KMS-11 (cell line): Measurements from ENCODE around the gene FAM162B.

Experiments
- H2AFZ ChIP-seq: fragments of 200-600 bp; sonication (generic); 2 replicates; pipeline ENCODE4 v1.6.1; 2016; ENCODE audit warnings: antibody characterized with exemption, mixed run types, low read depth
- H3K27ac ChIP-seq: fragments of 200-600 bp; sonication (generic); 2 replicates; pipeline ENCODE4 v1.6.1; 2016; ENCODE audit warnings: mild to moderate bottlenecking, mixed run types
- H3K27me3 ChIP-seq: fragments of 200-600 bp; sonication (generic); 2 replicates; pipeline ENCODE4 v1.6.1; 2017; ENCODE audit warnings: mild to moderate bottlenecking, low read depth, mixed run types, moderate library complexity; ENCODE audit not compliant: insufficient read depth
- H3K36me3 ChIP-seq: fragments of 200-600 bp; sonication (generic); 2 replicates; pipeline ENCODE4 v1.6.1; 2017; ENCODE audit warnings: mild to moderate bottlenecking, mixed run types; ENCODE audit not compliant: insufficient read depth
- H3K4me1 ChIP-seq: fragments of 200-600 bp; sonication (generic); 2 replicates; pipeline ENCODE4 v1.6.1; 2016; ENCODE audit warnings: mild to moderate bottlenecking, low read depth, mixed run types; ENCODE audit not compliant: poor library complexity, severe bottlenecking
- H3K4me2 ChIP-seq: fragments of 200-600 bp; sonication (generic); 2 replicates; pipeline ENCODE4 v1.7.0; 2016; ENCODE audit warnings: mild to moderate bottlenecking, mixed run types
- H3K4me3 ChIP-seq: fragments of 200-600 bp; sonication (generic); IDR thresholded peaks from 2 replicates; pipeline ENCODE4 v1.6.1; 2017; ENCODE audit warnings: low read depth, low read length, mixed read lengths; ENCODE audit not compliant: insufficient read depth
- H3K79me2 ChIP-seq: fragments of 200-600 bp; sonication (generic); 2 replicates; pipeline ENCODE4 v1.6.1; 2016; ENCODE audit warnings: low read depth, mixed run types; ENCODE audit not compliant: insufficient read depth
- H3K9ac ChIP-seq: fragments of 200-600 bp; sonication (generic); 2 replicates; pipeline ENCODE4 v1.6.1; 2016; ENCODE audit warnings: mild to moderate bottlenecking, mixed run types
- H4K20me1 ChIP-seq: fragments of 200-600 bp; sonication (generic); 2 replicates; pipeline ENCODE4 v1.6.1; 2016; ENCODE audit warnings: mild to moderate bottlenecking, mixed run types; ENCODE audit not compliant: insufficient read depth
- TF ChIP-seq, protein P1 (sequence below): fragments of 200-600 bp; sonication (generic); conservative IDR thresholded peaks from 2 replicates; pipeline ENCODE4 v1.6.1; 2017; ENCODE audit warnings: low read depth, mild to moderate bottlenecking, antibody characterized with exemption, low read length, moderate library complexity, mixed read lengths

FAM162B gene

DNA sequence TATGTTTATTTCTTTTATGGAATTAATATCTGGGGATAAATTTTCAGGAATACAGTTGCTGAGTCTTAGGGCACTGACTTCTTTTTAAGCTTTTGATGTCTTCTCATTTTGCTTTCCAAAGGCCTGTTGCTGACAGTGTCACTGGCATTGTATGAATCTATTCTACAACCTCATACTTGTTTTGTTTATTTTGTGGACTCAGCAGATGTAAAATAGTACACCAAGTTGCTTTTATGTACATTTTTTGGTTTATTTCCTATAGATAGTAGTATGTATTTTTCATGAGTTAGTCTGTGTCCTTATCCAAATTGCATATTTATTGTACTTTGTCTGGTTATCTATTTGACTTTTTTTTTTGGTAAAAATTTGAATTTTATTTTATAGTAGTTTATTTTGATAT, 35.0 kb downstream of the FAM162B start:
- H3K36me3 ChIP-seq: no peaks in the 10 kb centered on the region
- no peaks in the 10 kb centered on the region for H3K27me3 ChIP-seq
- H3K27ac ChIP-seq: no peak overlapping the region
- no peaks in the 10 kb centered on the region for H3K79me2 ChIP-seq
- H3K9ac ChIP-seq: no peak overlapping the region
- no peak overlapping the region for H3K4me2 ChIP-seq
- no peak overlapping the region for H3K4me3 ChIP-seq
- no peaks in the 10 kb centered on the region for H4K20me1 ChIP-seq
- no peak overlapping the region for H2AFZ ChIP-seq
- TF ChIP-seq, protein P1, sequence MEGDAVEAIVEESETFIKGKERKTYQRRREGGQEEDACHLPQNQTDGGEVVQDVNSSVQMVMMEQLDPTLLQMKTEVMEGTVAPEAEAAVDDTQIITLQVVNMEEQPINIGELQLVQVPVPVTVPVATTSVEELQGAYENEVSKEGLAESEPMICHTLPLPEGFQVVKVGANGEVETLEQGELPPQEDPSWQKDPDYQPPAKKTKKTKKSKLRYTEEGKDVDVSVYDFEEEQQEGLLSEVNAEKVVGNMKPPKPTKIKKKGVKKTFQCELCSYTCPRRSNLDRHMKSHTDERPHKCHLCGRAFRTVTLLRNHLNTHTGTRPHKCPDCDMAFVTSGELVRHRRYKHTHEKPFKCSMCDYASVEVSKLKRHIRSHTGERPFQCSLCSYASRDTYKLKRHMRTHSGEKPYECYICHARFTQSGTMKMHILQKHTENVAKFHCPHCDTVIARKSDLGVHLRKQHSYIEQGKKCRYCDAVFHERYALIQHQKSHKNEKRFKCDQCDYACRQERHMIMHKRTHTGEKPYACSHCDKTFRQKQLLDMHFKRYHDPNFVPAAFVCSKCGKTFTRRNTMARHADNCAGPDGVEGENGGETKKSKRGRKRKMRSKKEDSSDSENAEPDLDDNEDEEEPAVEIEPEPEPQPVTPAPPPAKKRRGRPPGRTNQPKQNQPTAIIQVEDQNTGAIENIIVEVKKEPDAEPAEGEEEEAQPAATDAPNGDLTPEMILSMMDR: no peak
- H3K4me1 ChIP-seq: no peaks in the 10 kb centered on the region

DNA sequence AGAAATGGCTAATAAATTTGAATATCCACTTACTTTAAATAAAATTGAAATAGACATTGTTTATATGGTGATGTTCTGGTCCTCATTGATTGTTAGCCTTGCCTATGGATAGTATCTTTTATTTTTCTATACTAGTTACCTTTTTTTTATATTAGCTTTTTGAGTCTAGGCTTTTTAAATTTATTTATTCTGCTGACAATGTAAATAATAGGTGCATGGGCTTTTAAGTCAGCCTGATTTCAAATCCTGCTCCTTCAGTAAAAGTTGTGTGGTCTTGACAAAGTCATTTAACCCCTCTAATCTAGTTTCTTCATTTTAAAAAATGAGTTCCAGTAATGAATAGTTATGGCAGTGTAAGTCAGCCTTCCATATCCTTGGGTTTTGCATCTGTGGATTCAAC, 38.6 kb downstream of the FAM162B start:
- TF ChIP-seq, protein P1: no peak
- Histone ChIP-seq H3K4me2 (no peak overlapping the region), H3K4me1 (no peaks in the 10 kb centered on the region), H2AFZ (no peak overlapping the region), H3K9ac (no peak overlapping the region), H3K27me3 (no peaks in the 10 kb centered on the region), H3K4me3 (no peak overlapping the region), H4K20me1 (no peaks in the 10 kb centered on the region), H3K27ac (no peak overlapping the region), H3K36me3 (no peaks in the 10 kb centered on the region), H3K79me2 (no peaks in the 10 kb centered on the region)

DNA sequence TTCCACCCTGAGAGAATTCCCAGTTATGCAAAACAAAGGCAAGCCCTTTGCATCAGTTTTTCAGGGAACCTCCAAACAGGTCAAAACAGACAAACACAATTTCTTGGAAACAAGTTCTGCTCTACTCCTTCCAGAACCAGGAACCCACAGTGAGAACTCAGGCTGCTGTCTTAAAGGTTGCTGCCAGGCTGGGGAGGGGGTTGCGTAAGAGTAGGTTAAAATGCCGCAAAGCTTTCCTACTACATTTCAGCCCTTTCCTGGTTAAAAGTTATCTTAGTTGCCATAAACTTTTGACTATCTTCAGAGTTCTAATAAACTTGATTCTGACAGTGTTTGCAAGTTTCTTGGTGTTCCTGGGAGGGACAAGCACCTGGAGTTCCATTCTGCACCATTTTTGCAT, 50.8 kb downstream of the FAM162B start:
- H3K27ac ChIP-seq: no peak overlapping the region
- H3K79me2 ChIP-seq: no peaks in the 10 kb centered on the region
- no peaks in the 10 kb centered on the region for H4K20me1 ChIP-seq
- no peak overlapping the region for H3K9ac ChIP-seq
- no peak overlapping the region for H3K4me2 ChIP-seq
- H3K36me3 ChIP-seq: no peaks in the 10 kb centered on the region; the same call in 1 of the 2 replicates
- no peaks in the 10 kb centered on the region for H3K27me3 ChIP-seq
- TF ChIP-seq, protein P1: no peak
- no peak overlapping the region for H3K4me3 ChIP-seq
- no peaks in the 10 kb centered on the region for H3K4me1 ChIP-seq
- H2AFZ ChIP-seq: no peak overlapping the region

DNA sequence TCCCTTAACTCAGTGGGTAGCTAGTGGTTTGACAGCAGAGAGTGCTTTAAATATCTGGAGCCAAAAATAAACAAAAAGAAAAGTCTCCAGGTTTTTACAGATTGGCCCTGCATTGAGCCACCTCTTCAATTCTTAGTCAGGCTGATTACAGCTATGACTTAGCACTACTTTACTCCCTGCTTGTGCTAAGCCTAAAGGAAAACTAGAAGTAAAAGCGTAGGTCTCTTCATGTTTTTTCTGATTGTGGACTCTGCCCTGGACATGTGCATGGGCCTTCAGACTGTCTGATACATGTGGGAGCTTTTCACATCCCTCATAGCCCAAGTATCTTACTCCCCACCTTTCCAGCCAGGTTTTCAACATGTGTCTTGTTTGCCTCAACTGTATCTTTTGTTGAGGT, 51.2 kb downstream of the FAM162B start:
- H4K20me1 ChIP-seq: no peaks in the 10 kb centered on the region
- no peaks in the 10 kb centered on the region for H3K27me3 ChIP-seq
- H3K9ac ChIP-seq: no peak overlapping the region
- no peak overlapping the region for H2AFZ ChIP-seq
- H3K79me2 ChIP-seq: no peaks in the 10 kb centered on the region
- H3K4me2 ChIP-seq: no peak overlapping the region
- H3K36me3 ChIP-seq: no peaks in the 10 kb centered on the region; the same call in 1 of the 2 replicates
- H3K4me1 ChIP-seq: no peaks in the 10 kb centered on the region
- TF ChIP-seq, protein P1: no peak
- no peak overlapping the region for H3K4me3 ChIP-seq
- H3K27ac ChIP-seq: no peak overlapping the region
